ENCODE data around the gene CENPN. TPM values are rescaled to one million over a fixed set of nuclear protein-coding genes. Genes with fewer than 3 reads are reported as not detected.
A peak's percentile ranks its signal among the peaks of the same experiment; 100 is the strongest.

Gene CENPN
- total and polyA plus RNA-seq, 2 of the 13 experiments (the other 11 are each of a cell fraction or from before 2014, with no cell fraction given) = 29.7 to 129 TPM

GRCh38 chr16:81005610-81006161 is 1.3 kb upstream of the CENPN start (continued):
- TF ChIP-seq ZBTB43 (CRISPR knock-in tag; conservative IDR thresholded peaks at IDR 0.05) (0 out of 2 replicates have a peak, but pooled peaks have one; percentile 29), ZNF678 (CRISPR knock-in tag; IDR thresholded peaks at IDR 0.05) (no peak), ZSCAN29 (CRISPR knock-in tag; conservative IDR thresholded peaks at IDR 0.05) (no peak), SSRP1 (CRISPR knock-in tag; IDR thresholded peaks at IDR 0.05) (no peak), CENPT (CRISPR knock-in tag; IDR thresholded peaks at IDR 0.05; ENCODE audit: low read depth) (no peak), TSC22D2 (CRISPR knock-in tag; IDR thresholded peaks at IDR 0.05; ENCODE audit: borderline replicate concordance) (0 out of 2 replicates have a peak, but pooled peaks have one; percentile 42), SIN3B (IDR thresholded peaks at IDR 0.05; ENCODE audit: low read length) (no peak), CHD4 (IDR thresholded peaks at IDR 0.05; ENCODE audit: borderline replicate concordance, low read length) (peak; percentile 16; the same call in 1 of the 2 replicates), SMYD3 (CRISPR knock-in tag; IDR thresholded peaks at IDR 0.05) (no peak), HOXA3 (CRISPR knock-in tag; IDR thresholded peaks at IDR 0.05) (0 out of 2 replicates have a peak, but pooled peaks have one; percentile 18), TEAD3 (CRISPR knock-in tag; optimal IDR thresholded peaks at IDR 0.05; ENCODE audit: borderline replicate concordance) (peak; percentile 61), ZNF264 (CRISPR knock-in tag; IDR thresholded peaks at IDR 0.05) (0 out of 2 replicates have a peak, but pooled peaks have one; percentile 40), ZNF7 (CRISPR knock-in tag; IDR thresholded peaks at IDR 0.05) (peak; percentile 48; the same call in 1 of the 2 replicates), SYNCRIP (IDR thresholded peaks at IDR 0.05; ENCODE audit: insufficient read depth, low read depth, low read length) (no peak), KMT2A (CRISPR knock-in tag; IDR thresholded peaks at IDR 0.05) (0 out of 2 replicates have a peak, but pooled peaks have one; percentile 4), NKX3-1 (CRISPR knock-in tag; IDR thresholded peaks at IDR 0.05) (0 out of 2 replicates have a peak, but pooled peaks have one; percentile 34), PHB2 (IDR thresholded peaks at IDR 0.05; ENCODE audit: partially characterized antibody) (no peak), ONECUT2 (CRISPR knock-in tag; IDR thresholded peaks at IDR 0.05) (peak; percentile 49; the same call in 1 of the 2 replicates), PBX2 (CRISPR knock-in tag; IDR thresholded peaks at IDR 0.05) (no peak), ZNF619 (CRISPR knock-in tag; IDR thresholded peaks at IDR 0.05) (no peak), POLR2G (IDR thresholded peaks at IDR 0.05; ENCODE audit: low read depth, low read length) (no peak), ZNF816 (CRISPR knock-in tag; IDR thresholded peaks at IDR 0.05; ENCODE audit: borderline replicate concordance) (no peak), TCF7 (IDR thresholded peaks at IDR 0.05; ENCODE audit: low read depth) (no peak), ZNF331 (CRISPR knock-in tag; IDR thresholded peaks at IDR 0.05) (peak; percentile 7; the same call in 1 of the 2 replicates), ZNF672 (CRISPR knock-in tag; IDR thresholded peaks at IDR 0.05) (no peak), MXI1 (IDR thresholded peaks at IDR 0.05; ENCODE audit: borderline replicate concordance, low read depth, low read length) (0 out of 3 replicates have a peak, but pooled peaks have one; percentile 49), ATF5 (CRISPR knock-in tag; IDR thresholded peaks at IDR 0.05; ENCODE audit: low read depth) (no peak), ZFP82 (CRISPR knock-in tag; IDR thresholded peaks at IDR 0.05; ENCODE audit: borderline replicate concordance) (no peak), CCDC6 (CRISPR knock-in tag; IDR thresholded peaks at IDR 0.05) (no peak), ZNF740 (CRISPR knock-in tag; IDR thresholded peaks at IDR 0.05) (peak; percentile 38; the same call in 1 of the 2 replicates), NR1H2 (CRISPR knock-in tag; IDR thresholded peaks at IDR 0.05; ENCODE audit: borderline replicate concordance, low read depth) (no peak)

All from HepG2 (cell line).